Body of pancreas (tissue), 4 donors: Measurements from ENCODE around the gene CELF5. TPM values are rescaled to one million over a fixed set of nuclear protein-coding genes. Genes with fewer than 3 reads are reported as not detected.
A peak's percentile ranks its signal among the peaks of the same experiment; 100 is the strongest.

Experiments used
- ATAC-seq: fragments of 150-250 bp; one replicate; pipeline ENCODE4 v1.9.1; 2016
- DNase-seq, 4 donors: peaks; one replicate each; pipeline ENCODE4 v3.0.0-alpha.2; 2019
- H3K27ac ChIP-seq, 4 donors: fragments of 200-600 bp; sonication (generic); 1 replicate in 3 of 4; 2 replicates in 1 of 4; pipeline versions ENCODE4 v1.5.1 to v1.6.1; 2016 to 2019; ENCODE audit warnings: mild to moderate bottlenecking in 1 of 4, mixed read lengths in 1 of 4, moderate library complexity in 1 of 4
- H3K27me3 ChIP-seq, 2 donors: fragments of 200-600 bp; sonication (generic); one replicate each; pipeline ENCODE4 v1.6.0; 2016; ENCODE audit warnings: mild to moderate bottlenecking in 1 of 2
- H3K36me3 ChIP-seq, 2 donors: fragments of 200-600 bp; sonication (generic); replicated peaks in 1 of 2; 2 replicates each; pipeline ENCODE4 v1.5.1; 2016; ENCODE audit warnings: low read depth in 2 of 2; ENCODE audit not compliant: insufficient read depth in 1 of 2
- H3K4me1 ChIP-seq: fragments of 200-600 bp; sonication (generic); one replicate; pipeline ENCODE4 v1.6.0; 2016
- H3K4me3 ChIP-seq, 2 donors: fragments of 200-600 bp; sonication (generic); 1 replicate in 1 of 2; 2 replicates in 1 of 2; pipeline ENCODE4 v1.5.1; 2016 to 2019
- H3K9me3 ChIP-seq, 3 donors: fragments of 200-600 bp; sonication (generic); 1 replicate in 2 of 3; 2 replicates in 1 of 3; pipeline ENCODE4 v1.5.1; 2016
- POLR2A ChIP-seq, 3 donors: fragments of 450-650 bp; IDR thresholded peaks; one replicate each; pipeline ENCODE4 v1.6.1; 2016; ENCODE audit warnings: antibody characterized with exemption in 3 of 3, mild to moderate bottlenecking in 2 of 3
- WGBS, 2 donors: methylation state at CpG; one replicate each; pipeline ENCODE4 v1.1.5; 2017; 5-methylcytosine and 5-hydroxymethylcytosine counted together
- intact Hi-C: fragments of 100-400 bp; cut with DNase I; formaldehyde crosslinking; loops from one replicate; pipeline ENCODE4 v1.15.1; 2023
- total RNA-seq, 2 donors: library from RNA; depleted of rRNA; stranded (reverse); fragments of >200 nt; gene quantifications; one replicate each; pipeline ENCODE4 v1.1.0, GENCODE V29; 2016
- TF ChIP-seq, protein P1 (sequence below), 7 experiments: fragments of 450-650 bp in 4 of 7; fragments of 200-600 bp in 3 of 7; sonication (generic) in 3 of 7; IDR thresholded peaks; one replicate each; pipeline ENCODE4 v1.5.1; 2016 to 2019; ENCODE audit warnings: antibody characterized with exemption in 7 of 7

The CELF5 gene
- total RNA-seq, 2 donors from 2014 or later, result 0.33 TPM; not detected in 1

DNA sequence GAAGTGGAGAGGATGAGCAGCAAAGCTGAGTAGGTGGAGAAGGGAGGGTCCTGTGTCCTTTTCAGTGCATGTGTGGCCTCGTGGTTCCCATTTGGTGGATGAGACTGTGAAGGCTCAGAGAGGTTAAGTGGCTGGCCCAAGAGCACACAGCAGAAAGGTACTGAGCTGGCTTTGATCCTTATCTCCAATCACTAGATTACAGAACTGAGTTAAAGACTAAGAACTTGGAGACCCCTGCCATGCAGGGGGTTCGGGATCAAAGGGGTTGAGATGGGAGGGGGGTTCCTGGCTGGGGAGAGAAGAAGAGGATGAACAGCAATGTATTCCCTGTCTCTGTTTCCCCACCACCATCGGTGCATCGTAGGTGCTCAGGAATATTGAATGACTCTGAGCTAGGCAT, 11.8 kb downstream of the CELF5 start:
- Histone ChIP-seq H3K36me3 (no peaks in the 10 kb centered on the region), H3K4me3 (no peak overlapping the region), H3K27me3 (no peaks in the 10 kb centered on the region), H3K4me1 (no peaks in the 10 kb centered on the region), H3K27ac (no peak overlapping the region), H3K9me3 (no peaks in the 10 kb centered on the region)
- DNase-seq, result no peak
- intact Hi-C loops, result no loop called here
- no peak for ATAC-seq
- 53 to 70% methylated on average over 4 of the region's 4 CpGs for WGBS, 2 donors
- TF ChIP-seq POLR2A (IDR thresholded peaks at IDR 0.05), result no peak
- TF ChIP-seq, protein P1, sequence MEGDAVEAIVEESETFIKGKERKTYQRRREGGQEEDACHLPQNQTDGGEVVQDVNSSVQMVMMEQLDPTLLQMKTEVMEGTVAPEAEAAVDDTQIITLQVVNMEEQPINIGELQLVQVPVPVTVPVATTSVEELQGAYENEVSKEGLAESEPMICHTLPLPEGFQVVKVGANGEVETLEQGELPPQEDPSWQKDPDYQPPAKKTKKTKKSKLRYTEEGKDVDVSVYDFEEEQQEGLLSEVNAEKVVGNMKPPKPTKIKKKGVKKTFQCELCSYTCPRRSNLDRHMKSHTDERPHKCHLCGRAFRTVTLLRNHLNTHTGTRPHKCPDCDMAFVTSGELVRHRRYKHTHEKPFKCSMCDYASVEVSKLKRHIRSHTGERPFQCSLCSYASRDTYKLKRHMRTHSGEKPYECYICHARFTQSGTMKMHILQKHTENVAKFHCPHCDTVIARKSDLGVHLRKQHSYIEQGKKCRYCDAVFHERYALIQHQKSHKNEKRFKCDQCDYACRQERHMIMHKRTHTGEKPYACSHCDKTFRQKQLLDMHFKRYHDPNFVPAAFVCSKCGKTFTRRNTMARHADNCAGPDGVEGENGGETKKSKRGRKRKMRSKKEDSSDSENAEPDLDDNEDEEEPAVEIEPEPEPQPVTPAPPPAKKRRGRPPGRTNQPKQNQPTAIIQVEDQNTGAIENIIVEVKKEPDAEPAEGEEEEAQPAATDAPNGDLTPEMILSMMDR (IDR thresholded peaks at IDR 0.05), result no peak

DNA sequence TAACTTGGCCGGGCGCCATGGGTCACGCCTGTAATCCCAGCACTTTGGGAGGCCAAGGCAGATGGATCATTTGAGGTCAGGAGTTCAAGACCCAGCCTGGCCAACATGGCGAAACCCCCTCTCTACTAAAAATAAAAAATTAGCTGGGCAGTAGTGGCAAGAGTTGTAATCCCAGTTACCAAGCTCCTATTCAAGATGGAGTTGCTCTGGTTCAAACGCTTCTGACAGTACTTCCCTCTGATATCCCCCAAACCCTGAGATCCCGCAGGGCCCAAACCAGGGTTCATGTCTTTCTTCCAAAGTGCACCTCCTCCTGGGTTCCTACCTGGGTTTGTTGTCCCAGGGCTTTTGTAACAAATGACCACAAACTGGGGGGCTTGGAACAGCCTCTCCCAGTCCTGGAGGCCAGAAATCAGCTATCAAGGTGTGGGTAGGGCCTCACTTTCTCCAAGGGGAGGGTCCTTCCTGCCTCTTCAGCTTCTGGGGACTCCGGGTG, 13.7 kb downstream of the CELF5 start:
- ATAC-seq (no peak), DNase-seq (no peak)
- Histone ChIP-seq H3K27ac (no peak overlapping the region), H3K9me3 (no peaks in the 10 kb centered on the region), H3K4me1 (no peaks in the 10 kb centered on the region), H3K27me3 (no peaks in the 10 kb centered on the region), H3K36me3 (no peaks in the 10 kb centered on the region), H3K4me3 (no peak overlapping the region)
- intact Hi-C loops, result no loop called here
- TF ChIP-seq, protein P1 (IDR thresholded peaks at IDR 0.05), result no peak
- no peak for TF ChIP-seq POLR2A (IDR thresholded peaks at IDR 0.05)
- 77 to 88% methylated on average over 7 of the region's 7 CpGs for WGBS, 2 donors

DNA sequence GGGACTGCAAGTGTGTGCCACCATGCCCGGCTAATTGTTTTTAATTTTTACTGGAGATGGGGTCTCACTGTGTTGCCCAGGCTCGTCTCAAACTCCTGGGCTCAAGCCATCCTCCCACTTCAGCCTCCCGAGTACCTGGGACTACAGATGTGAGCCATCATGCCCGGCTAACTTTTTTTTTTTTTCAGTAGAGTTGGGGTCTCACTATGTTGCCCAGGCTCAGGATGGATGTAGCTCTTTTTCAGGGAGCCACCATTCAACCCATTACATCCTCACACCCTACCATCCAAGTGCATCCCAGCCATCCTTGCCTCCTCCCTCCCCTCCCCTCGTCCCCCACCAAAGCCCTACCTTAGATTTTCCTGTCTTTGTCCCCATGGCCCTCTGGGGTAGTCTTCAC, 14.9 kb downstream of the CELF5 start:
- Histone ChIP-seq H3K4me3 (no peak overlapping the region), H3K27ac (no peak overlapping the region), H3K36me3 (no peaks in the 10 kb centered on the region), H3K27me3 (no peaks in the 10 kb centered on the region), H3K9me3 (no peaks in the 10 kb centered on the region), H3K4me1 (no peaks in the 10 kb centered on the region)
- no peak for ATAC-seq
- intact Hi-C loops, result no loop called here
- TF ChIP-seq, protein P1 (IDR thresholded peaks at IDR 0.05), result no peak
- TF ChIP-seq POLR2A (IDR thresholded peaks at IDR 0.05), result no peak
- DNase-seq, result no peak
- 60 to 62% methylated on average over 5 of the region's 5 CpGs for WGBS, 2 donors

DNA sequence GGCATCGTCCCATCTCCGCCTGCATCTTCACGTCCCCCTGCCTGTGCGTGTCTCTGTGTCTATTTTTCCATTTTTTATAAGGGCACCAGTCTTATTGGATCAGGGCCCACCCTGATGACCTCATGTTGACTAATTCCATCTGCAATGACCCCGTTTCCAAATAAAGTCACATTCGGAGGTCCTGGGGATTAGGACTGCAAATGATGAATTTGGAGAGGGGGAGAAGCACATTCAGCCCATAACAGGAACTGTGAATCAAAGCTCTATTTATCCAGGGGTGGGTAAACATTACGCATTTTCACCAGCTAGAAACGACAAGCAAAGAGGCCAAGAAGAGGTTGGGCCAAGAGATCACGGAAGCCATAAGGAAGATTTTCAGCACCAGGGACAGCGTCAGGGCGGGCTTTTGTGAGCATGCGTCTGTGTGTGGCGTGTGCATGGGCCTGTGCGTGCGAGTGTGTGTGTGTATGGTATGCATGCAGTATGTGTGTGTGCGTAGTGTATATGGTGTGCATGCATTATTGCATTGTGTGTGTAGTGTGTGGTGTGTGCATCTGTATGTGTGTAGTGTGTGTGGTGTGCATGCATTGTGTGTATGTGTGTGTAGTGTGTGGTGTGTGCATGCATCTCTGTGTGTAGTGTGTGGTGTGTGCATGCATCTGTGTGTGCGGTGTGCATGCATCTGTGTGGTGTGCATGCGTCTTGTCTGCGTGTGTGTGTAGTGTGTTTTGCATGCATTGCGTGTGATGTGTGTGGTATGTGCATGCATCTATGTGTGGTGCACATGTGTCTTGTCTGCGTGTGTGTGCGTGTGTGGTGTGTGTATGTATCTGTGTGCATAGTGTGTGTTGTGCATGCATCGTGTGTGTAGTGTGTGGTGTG, 19.6 kb downstream of the CELF5 start:
- H3K9me3 ChIP-seq, result no peaks in the 10 kb centered on the region
- no peaks in the 10 kb centered on the region for H3K36me3 ChIP-seq
- WGBS, 2 donors, result 33 to 36% methylated on average over 23 of the region's 23 CpGs
- H3K4me3 ChIP-seq, result no peak overlapping the region
- ATAC-seq (no peak), DNase-seq (peak in 3 of 4 donors; percentile 21 to 35 (median 27))
- TF ChIP-seq, protein P1 (IDR thresholded peaks at IDR 0.05), result no peak
- TF ChIP-seq POLR2A (IDR thresholded peaks at IDR 0.05), result no peak
- H3K27me3 ChIP-seq, result no peaks in the 10 kb centered on the region
- H3K4me1 ChIP-seq, result no peaks in the 10 kb centered on the region
- intact Hi-C loops, result no loop called here
- no peak overlapping the region for H3K27ac ChIP-seq
